Heart left ventricle (tissue), 16 donors: Measurements from ENCODE around the gene ZSWIM8. TPM values are rescaled to one million over a fixed set of nuclear protein-coding genes. Genes with fewer than 3 reads are reported as not detected.

Experiments used
- ATAC-seq, 4 donors: fragments of 200-7000 bp; cut with Tn5 transposase; one replicate each; pipeline ENCODE4 v1.9.1; 2020 to 2022; ENCODE audit warnings: moderate library complexity in 4 of 4, mild to moderate bottlenecking in 3 of 4, moderate number of reproducible peaks in 1 of 4
- DNase-seq, 5 donors: peaks; one replicate each; pipeline ENCODE4 v3.0.0-alpha.2; 2020
- H3K27ac ChIP-seq, 12 donors: fragments of 200-600 bp; sonication (generic) in 4 of 12; one replicate each; pipeline versions ENCODE4 v1.5.0 to v1.8.0; 2016 to 2022; ENCODE audit warnings: mild to moderate bottlenecking in 2 of 12
- H3K27me3 ChIP-seq, 9 donors: fragments of 200-600 bp; sonication (generic) in 2 of 9; one replicate each; pipeline versions ENCODE4 v1.5.1 to v1.8.0; 2016 to 2022; ENCODE audit warnings: mild to moderate bottlenecking in 3 of 9
- H3K36me3 ChIP-seq, 9 donors: fragments of 200-600 bp; sonication (generic) in 2 of 9; one replicate each; pipeline versions ENCODE4 v1.5.0 to v1.8.0; 2018 to 2022; ENCODE audit warnings: mild to moderate bottlenecking in 2 of 9
- H3K4me1 ChIP-seq, 12 donors: fragments of 200-600 bp; sonication (generic) in 4 of 12; one replicate each; pipeline versions ENCODE4 v1.5.0 to v1.8.0; 2016 to 2022; ENCODE audit warnings: mild to moderate bottlenecking in 3 of 12
- H3K4me3 ChIP-seq, 12 donors: fragments of 200-600 bp; sonication (generic) in 4 of 12; one replicate each; pipeline versions ENCODE4 v1.5.0 to v1.8.0; 2017 to 2022; ENCODE audit warnings: mild to moderate bottlenecking in 9 of 12, moderate library complexity in 4 of 12
- H3K9me3 ChIP-seq, 12 donors: fragments of 200-600 bp; sonication (generic) in 4 of 12; one replicate each; pipeline versions ENCODE4 v1.5.0 to v1.8.0; 2016 to 2022; ENCODE audit warnings: mild to moderate bottlenecking in 1 of 12
- CTCF ChIP-seq, 12 donors: fragments of 200-600 bp; sonication (generic) in 4 of 12; IDR thresholded peaks; one replicate each; pipeline versions ENCODE4 v1.5.0 to v1.8.0; 2018 to 2022; ENCODE audit warnings: antibody characterized with exemption in 12 of 12, mild to moderate bottlenecking in 5 of 12
- POLR2A ChIP-seq, 2 donors: fragments of 450-650 bp; IDR thresholded peaks; one replicate each; pipeline ENCODE4 v1.6.1; 2017; ENCODE audit warnings: antibody characterized with exemption in 2 of 2, mild to moderate bottlenecking in 2 of 2, moderate library complexity in 2 of 2
- WGBS, 4 donors: extraction: QIAGEN DNeasy Blood & Tissue Kit in 2 of 4; methylation state at CpG; one replicate each; pipeline versions ENCODE4 v1.1.5 to v1.1.7; 2013 to 2018; 5-methylcytosine and 5-hydroxymethylcytosine counted together
- intact Hi-C, 10 donors: fragments of 100-400 bp; cut with DNase I; formaldehyde crosslinking; loops; one replicate each; pipeline versions ENCODE4 v1.11.1 to v1.14.2; 2022
- polyA plus RNA-seq, 2 donors: library from polyadenylated mRNA; stranded (reverse); fragments of 200-250 nt; gene quantifications; one replicate each; pipeline ENCODE4 v1.2.3, GENCODE V29; 2013
- total RNA-seq, 9 donors: library from RNA; depleted of rRNA in 2 of 9; stranded (reverse); fragments of >200 nt in 2 of 9; fragmentation: NEBNext Ultra II Directional in 3 of 9; extraction: Animal tissue kit (Norgen Biotek cat#: 25700) in 3 of 9; gene quantifications; one replicate each; pipeline versions ENCODE4 v1.1.0 to v1.2.4, GENCODE V29; 2016 to 2023
- donor health status: ischemic (EF 13 %, LVEDD 7.1; RV severe dilation, severe dysfunction).
- donor health status: healthy with polysubstance abuse.
- donor health status: DM: no; HTN: yes; CAD: no.
- donor health status: DM: no; HTN: no; CAD: no.
- donor health status: ischemic (EF 25% LVEDD 6.9; RV normal size, moderate dysfunction).
- donor health status: ischemic (EF 25% LVEDD 5.7; RV mildly dilated, moderate dysfunction).
- donor health status: healthy.
- donor health status: DM: yes; HTN: yes; CAD: no.
- donor health status: ischemic (EF 35%, LVEDD 5.7; RV mildly dilated, moderate dysfunction).
- donor health status: nonischemic (EF 11% LVEDD 7.7; RV severe dilation, severe dysfunction).
- donor health status: DM: yes; HTN: yes; CAD: no.
- donor health status: PGD.
- donor health status: ischemic (EF 29% LVEDD 5.4; RV normal size, mild dysfunction).
- donor health status: nonischemic (EF 23%, LVEDD 6.1; RV moderate dilation, normal function).

ZSWIM8 gene
- total and polyA plus RNA-seq, 11 donors, result 37.6 to 69.7 (median 58.0) TPM

GRCh38 chr10:73773152-73773879 is 12.1 kb upstream of the ZSWIM8 start:
- Histone ChIP-seq H3K27ac (peak overlapping the region; percentile 93 to 100 (median 98)), H3K9me3 (no peaks in the 10 kb centered on the region), H3K4me3 (peak overlapping the region; percentile 46 to 95 (median 83)), H3K36me3 (peaks cover 0 to 79% (median 69%) of the 10 kb centered on the region in 9 donors), H3K4me1 (peaks cover 7 to 52% (median 31%) of the 10 kb centered on the region in 12 donors), H3K27me3 (no peaks in the 10 kb centered on the region)
- TF ChIP-seq CTCF (IDR thresholded peaks at IDR 0.05), result no peak
- TF ChIP-seq POLR2A (IDR thresholded peaks at IDR 0.05), result no peak
- intact Hi-C loops, result loop anchor here in 2 of 10 donors (5.0 to 10.0 kb wide), 2 partner anchors 104 to 1051 kb away; partner anchors contain the start of gene KAT6B (in 1 of the 2)
- DNase-seq (peak in 2 of 5 donors; percentile 41 to 45), ATAC-seq (peak in 1 of 4 donors; percentile 0)
- WGBS, 4 donors, result 1 to 4% (median 2%) methylated on average over 17 to 29 of the region's 29 CpGs

GRCh38 chr10:73774637-73775036 is 10.8 kb upstream of the ZSWIM8 start:
- Histone ChIP-seq H3K4me1 (peaks cover 7 to 52% (median 31%) of the 10 kb centered on the region in 12 donors), H3K36me3 (peaks cover 0 to 78% (median 68%) of the 10 kb centered on the region in 9 donors), H3K4me3 (peak overlapping the region in 9 of 12 donors; percentile 65 to 88 (median 83)), H3K27ac (peak overlapping the region in 1 of 12 donors; percentile 6), H3K27me3 (no peaks in the 10 kb centered on the region), H3K9me3 (no peaks in the 10 kb centered on the region)
- no peak for TF ChIP-seq POLR2A (IDR thresholded peaks at IDR 0.05)
- TF ChIP-seq CTCF (IDR thresholded peaks at IDR 0.05), result no peak
- 8 to 40% (median 19%) methylated on average over 5 of the region's 5 CpGs for WGBS, 4 donors
- no peak for DNase-seq
- ATAC-seq, result no peak
- intact Hi-C loops, result loop anchor here in 2 of 10 donors (5.0 to 10.0 kb wide), 2 partner anchors 103 to 1050 kb away; partner anchors contain the start of gene KAT6B (in 1 of the 2)

- DNase-seq, result no peak
- Histone ChIP-seq H3K27me3 (no peaks in the 10 kb centered on the region), H3K4me1 (peaks cover 5 to 60% (median 43%) of the 10 kb centered on the region in 12 donors), H3K4me3 (no peak overlapping the region), H3K36me3 (peaks cover 0 to 64% (median 52%) of the 10 kb centered on the region in 9 donors), H3K9me3 (no peaks in the 10 kb centered on the region), H3K27ac (no peak overlapping the region)
- TF ChIP-seq CTCF (IDR thresholded peaks at IDR 0.05), result no peak
- TF ChIP-seq POLR2A (IDR thresholded peaks at IDR 0.05), result no peak
- intact Hi-C loops, result loop anchor here in 1 of 10 donors (10.0 kb wide), 1 partner anchor 1046 kb away; the partner anchor contains the start of gene KAT6B
- 87 to 95% (median 93%) methylated on average over 5 of the region's 5 CpGs for WGBS, 4 donors
- ATAC-seq, result no peak
Measured at GRCh38 chr10:73779018-73779417, 6.4 kb upstream of the ZSWIM8 start.

- H3K36me3 ChIP-seq, result peaks cover 0 to 57% (median 51%) of the 10 kb centered on the region in 9 donors
- TF ChIP-seq POLR2A (IDR thresholded peaks at IDR 0.05) (no peak), CTCF (IDR thresholded peaks at IDR 0.05) (no peak)
- no peaks in the 10 kb centered on the region for H3K27me3 ChIP-seq
- H3K4me3 ChIP-seq, result no peak overlapping the region
- H3K9me3 ChIP-seq, result no peaks in the 10 kb centered on the region
- intact Hi-C loops, result loop anchor here in 2 of 10 donors (5.0 to 10.0 kb wide), 2 partner anchors 32 to 1045 kb away; partner anchors contain the start of gene KAT6B (in 1 of the 2)
- peaks cover 4 to 56% (median 40%) of the 10 kb centered on the region in 12 donors for H3K4me1 ChIP-seq
- ATAC-seq, result no peak
- DNase-seq, result no peak
- 78 to 89% (median 82%) methylated on average over 3 of the region's 3 CpGs for WGBS, 4 donors
- H3K27ac ChIP-seq, result no peak overlapping the region
Measured at GRCh38 chr10:73779539-73780197, 5.7 kb upstream of the ZSWIM8 start.
